G401 (cell line): ENCODE data around the gene CDA. TPM values are rescaled to one million over a fixed set of nuclear protein-coding genes. Genes with fewer than 3 reads are reported as not detected.

Experiments
- DNase-seq: peaks from one replicate; pipeline ENCODE4 v3.0.0-alpha.2; 2015; ENCODE audit warnings: low spot score
- in situ Hi-C: cut with HindIII; loops from 2 replicates; pipeline ENCODE4 v1.10.0; 2016; ENCODE audit warnings: low sequenced_read_pairs, mixed read lengths
- total RNA-seq: library from RNA; depleted of rRNA; stranded (reverse); fragments of >200 nt; shearing (Covaris generic); gene quantifications from 2 replicates; pipeline ENCODE4 v1.2.3, GENCODE V29; 2014; rRNA removed

The CDA gene
- not detected in 2 replicates for total RNA-seq

- in situ Hi-C loops: no loop called here
- DNase-seq: no peak
Observed at GRCh38 chr1:20588634-20589225, at the start of gene CDA. Gene CDA, plus strand, starts transcription at chr1:20589097. Its CDS starts 33 bp downstream, at chr1:20589130.

GRCh38 chr1:20540281-20540680 lies 48.6 kb upstream of the CDA start:
- in situ Hi-C loops: no loop called here
- no peak for DNase-seq

GRCh38 chr1:20546637-20547036 lies 42.3 kb upstream of the CDA start:
- in situ Hi-C loops: no loop called here
- no peak for DNase-seq

GRCh38 chr1:20551161-20551560 lies 37.7 kb upstream of the CDA start:
- in situ Hi-C loops: no loop called here
- DNase-seq: peak; percentile 8

- DNase-seq: peak; percentile 91
- in situ Hi-C loops: no loop called here
Observed at GRCh38 chr1:20551945-20552727, 36.8 kb upstream of the CDA start, which contains the start of gene FAM43B. Gene FAM43B, plus strand, starts transcription at chr1:20552573. Its CDS starts 401 bp downstream, at chr1:20552974.

GRCh38 chr1:20552728-20553445 lies 36.0 kb upstream of the CDA start:
- peak; percentile 39 for DNase-seq

GRCh38 chr1:20555025-20555757 lies 33.7 kb upstream of the CDA start:
- in situ Hi-C loops: no loop called here
- DNase-seq: peak; percentile 65

More at GRCh38 chr1:20552728-20553445, 36.0 kb upstream of the CDA start:
- in situ Hi-C loops: no loop called here

GRCh38 chr1:20555758-20556120 lies 33.2 kb upstream of the CDA start:
- in situ Hi-C loops: no loop called here
- no peak for DNase-seq

- in situ Hi-C loops: no loop called here
- peak; percentile 5 for DNase-seq
Observed at GRCh38 chr1:20558191-20558590, 30.7 kb upstream of the CDA start.

GRCh38 chr1:20560966-20561365 lies 27.9 kb upstream of the CDA start:
- DNase-seq: no peak
- in situ Hi-C loops: no loop called here

- no peak for DNase-seq
- in situ Hi-C loops: no loop called here
Observed at GRCh38 chr1:20565234-20565633, 23.7 kb upstream of the CDA start.

- no peak for DNase-seq
- in situ Hi-C loops: no loop called here
Observed at GRCh38 chr1:20569523-20570098, 19.3 kb upstream of the CDA start.

- in situ Hi-C loops: no loop called here
- DNase-seq: no peak
Observed at GRCh38 chr1:20571427-20571826, 17.5 kb upstream of the CDA start.

GRCh38 chr1:20573987-20574386 lies 14.9 kb upstream of the CDA start:
- DNase-seq: no peak
- in situ Hi-C loops: no loop called here

- in situ Hi-C loops: no loop called here
- peak; percentile 45 for DNase-seq
Observed at GRCh38 chr1:20574686-20575540, 14.0 kb upstream of the CDA start.

GRCh38 chr1:20575541-20576336 lies 13.2 kb upstream of the CDA start:
- no peak for DNase-seq
- in situ Hi-C loops: no loop called here

GRCh38 chr1:20578062-20578461 lies 10.8 kb upstream of the CDA start:
- DNase-seq: no peak
- in situ Hi-C loops: no loop called here
